ENCODE results near the gene XPR1.

DNA sequence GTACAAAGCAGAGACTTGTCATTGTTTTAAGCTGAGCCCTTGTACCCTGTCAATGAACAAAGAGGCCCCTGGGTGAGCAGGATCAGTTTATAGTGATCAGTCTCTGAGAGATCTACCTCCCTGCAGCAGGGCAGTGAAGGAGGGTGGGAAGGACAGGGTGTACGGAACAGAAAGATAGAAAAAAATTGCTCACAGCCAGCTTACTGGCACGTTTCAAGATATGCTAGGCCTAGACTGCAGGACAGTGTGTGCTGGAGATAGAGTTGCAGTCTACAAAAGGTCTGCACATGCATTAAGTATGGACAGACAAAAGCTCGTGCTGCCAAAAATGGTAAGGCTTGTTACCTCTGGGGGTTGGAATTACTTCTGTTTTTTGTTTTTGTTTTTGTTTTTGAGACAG, 38.4 kb upstream of the XPR1 start:
- no peak for TF ChIP-seq POLR2A (IDR thresholded peaks at IDR 0.05; ENCODE audit: low read depth, low read length)
- TF ChIP-seq, protein P1, sequence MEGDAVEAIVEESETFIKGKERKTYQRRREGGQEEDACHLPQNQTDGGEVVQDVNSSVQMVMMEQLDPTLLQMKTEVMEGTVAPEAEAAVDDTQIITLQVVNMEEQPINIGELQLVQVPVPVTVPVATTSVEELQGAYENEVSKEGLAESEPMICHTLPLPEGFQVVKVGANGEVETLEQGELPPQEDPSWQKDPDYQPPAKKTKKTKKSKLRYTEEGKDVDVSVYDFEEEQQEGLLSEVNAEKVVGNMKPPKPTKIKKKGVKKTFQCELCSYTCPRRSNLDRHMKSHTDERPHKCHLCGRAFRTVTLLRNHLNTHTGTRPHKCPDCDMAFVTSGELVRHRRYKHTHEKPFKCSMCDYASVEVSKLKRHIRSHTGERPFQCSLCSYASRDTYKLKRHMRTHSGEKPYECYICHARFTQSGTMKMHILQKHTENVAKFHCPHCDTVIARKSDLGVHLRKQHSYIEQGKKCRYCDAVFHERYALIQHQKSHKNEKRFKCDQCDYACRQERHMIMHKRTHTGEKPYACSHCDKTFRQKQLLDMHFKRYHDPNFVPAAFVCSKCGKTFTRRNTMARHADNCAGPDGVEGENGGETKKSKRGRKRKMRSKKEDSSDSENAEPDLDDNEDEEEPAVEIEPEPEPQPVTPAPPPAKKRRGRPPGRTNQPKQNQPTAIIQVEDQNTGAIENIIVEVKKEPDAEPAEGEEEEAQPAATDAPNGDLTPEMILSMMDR (IDR thresholded peaks at IDR 0.05; ENCODE audit: extremely low read depth in 1 of 2, insufficient read depth in 1 of 2, low read depth in 1 of 2, low read length in 2 of 2) = no peak
- TF ChIP-seq POLR2AphosphoS5 (IDR thresholded peaks at IDR 0.05; ENCODE audit: insufficient read depth, low read depth, low read length) = no peak
- no peak for TF ChIP-seq FOS (IDR thresholded peaks at IDR 0.05; ENCODE audit: borderline replicate concordance, insufficient read depth, low read length)
- TF ChIP-seq EZH2 (IDR thresholded peaks at IDR 0.05; ENCODE audit: borderline replicate concordance, low read depth, low read length, severe bottlenecking) = no peak
- no peak for TF ChIP-seq JUN (IDR thresholded peaks at IDR 0.05; ENCODE audit: borderline replicate concordance, insufficient read depth, insufficient read length, low read depth)
- no peak for TF ChIP-seq MYC (IDR thresholded peaks at IDR 0.05; ENCODE audit: low read depth, low read length)

Measured in endothelial cell of umbilical vein (primary cell).